ENCODE measurements around the gene GALNT12. TPM values are rescaled to one million over a fixed set of nuclear protein-coding genes. Genes with fewer than 3 reads are reported as not detected.

GALNT12 gene
- total RNA-seq, 1 donor from 2014 or later, result 46.5 TPM

DNA sequence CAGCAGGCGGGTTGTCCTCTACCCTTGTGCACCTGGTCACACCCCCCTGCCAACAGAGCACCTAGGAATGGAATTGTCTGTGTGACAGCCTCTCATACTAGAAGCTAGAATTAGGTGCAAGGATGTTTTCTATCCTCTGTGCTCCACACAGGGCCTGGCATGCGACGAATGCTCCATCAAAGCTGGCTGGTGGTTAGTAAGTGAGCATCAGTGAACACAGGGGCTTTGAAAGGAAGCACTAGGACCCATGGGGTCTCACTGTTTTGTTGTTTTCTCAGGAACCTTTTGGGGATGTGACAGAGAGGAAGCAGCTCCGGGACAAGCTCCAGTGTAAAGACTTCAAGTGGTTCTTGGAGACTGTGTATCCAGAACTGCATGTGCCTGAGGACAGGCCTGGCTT lies 32.3 kb downstream of the GALNT12 start:
- Mint-ChIP-seq H3K27me3 (ENCODE audit: insufficient read depth, low read depth) (no peaks in the 10 kb centered on the region), H3K9me3 (no peaks in the 10 kb centered on the region), H3K36me3 (peaks cover 23% of the 10 kb centered on the region), H3K4me3 (no peak overlapping the region), H3K4me1 (no peaks in the 10 kb centered on the region), H3K27ac (no peak overlapping the region)
- no peaks in the 10 kb centered on the region for H3K4me1 ChIP-seq
- H3K36me3 ChIP-seq, result no peaks in the 10 kb centered on the region
- no peaks in the 10 kb centered on the region for H3K9me3 ChIP-seq (ENCODE audit: low read depth)
- no peak overlapping the region for H2AFZ ChIP-seq (replicated peaks)
- H3F3A ChIP-seq (ENCODE audit: low read depth), result no peaks in the 10 kb centered on the region
- H3K4me3 ChIP-seq, result no peak overlapping the region
- H3K9ac ChIP-seq, result no peak overlapping the region
- TF ChIP-seq EZH2 (IDR thresholded peaks at IDR 0.05) (no peak), EZH2phosphoT487 (IDR thresholded peaks at IDR 0.05) (no peak)
- TF ChIP-seq, protein P1, sequence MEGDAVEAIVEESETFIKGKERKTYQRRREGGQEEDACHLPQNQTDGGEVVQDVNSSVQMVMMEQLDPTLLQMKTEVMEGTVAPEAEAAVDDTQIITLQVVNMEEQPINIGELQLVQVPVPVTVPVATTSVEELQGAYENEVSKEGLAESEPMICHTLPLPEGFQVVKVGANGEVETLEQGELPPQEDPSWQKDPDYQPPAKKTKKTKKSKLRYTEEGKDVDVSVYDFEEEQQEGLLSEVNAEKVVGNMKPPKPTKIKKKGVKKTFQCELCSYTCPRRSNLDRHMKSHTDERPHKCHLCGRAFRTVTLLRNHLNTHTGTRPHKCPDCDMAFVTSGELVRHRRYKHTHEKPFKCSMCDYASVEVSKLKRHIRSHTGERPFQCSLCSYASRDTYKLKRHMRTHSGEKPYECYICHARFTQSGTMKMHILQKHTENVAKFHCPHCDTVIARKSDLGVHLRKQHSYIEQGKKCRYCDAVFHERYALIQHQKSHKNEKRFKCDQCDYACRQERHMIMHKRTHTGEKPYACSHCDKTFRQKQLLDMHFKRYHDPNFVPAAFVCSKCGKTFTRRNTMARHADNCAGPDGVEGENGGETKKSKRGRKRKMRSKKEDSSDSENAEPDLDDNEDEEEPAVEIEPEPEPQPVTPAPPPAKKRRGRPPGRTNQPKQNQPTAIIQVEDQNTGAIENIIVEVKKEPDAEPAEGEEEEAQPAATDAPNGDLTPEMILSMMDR (IDR thresholded peaks at IDR 0.05), result no peak
- no peaks in the 10 kb centered on the region for H4K20me1 ChIP-seq (ENCODE audit: low read depth)
- H3K27me3 ChIP-seq, result no peaks in the 10 kb centered on the region
- no peaks in the 10 kb centered on the region for H3K79me2 ChIP-seq (ENCODE audit: low read depth)
- no peak for DNase-seq (ENCODE audit: low spot score)
- no peak overlapping the region for H3K27ac ChIP-seq
- H3K4me2 ChIP-seq, result no peak overlapping the region

DNA sequence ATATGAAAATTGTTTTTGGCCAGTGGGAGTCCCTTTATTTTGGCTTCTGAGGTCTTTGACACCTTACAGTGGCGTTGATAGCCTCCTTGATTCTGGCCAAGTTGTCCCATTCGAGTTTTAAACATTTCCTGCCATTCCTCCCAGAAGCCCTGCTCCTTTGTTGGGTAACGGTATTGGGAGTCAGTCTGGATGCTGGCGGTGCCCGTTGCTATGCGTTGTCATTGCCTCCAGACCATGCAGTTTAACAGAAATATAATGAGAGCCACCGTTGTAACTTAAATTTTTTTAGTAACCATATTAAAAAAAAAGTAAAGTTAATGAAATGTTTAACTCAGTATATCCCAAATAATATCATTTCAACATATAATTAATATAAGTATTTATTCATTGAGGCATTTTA lies 35.0 kb downstream of the GALNT12 start:
- Histone ChIP-seq H3K9ac (no peak overlapping the region), H3K79me2 (ENCODE audit: low read depth) (no peaks in the 10 kb centered on the region), H4K20me1 (ENCODE audit: low read depth) (no peaks in the 10 kb centered on the region), H2AFZ (replicated peaks) (no peak overlapping the region), H3K36me3 (no peaks in the 10 kb centered on the region), H3K9me3 (ENCODE audit: low read depth) (no peaks in the 10 kb centered on the region), H3K27me3 (no peaks in the 10 kb centered on the region), H3K4me2 (no peak overlapping the region), H3K4me1 (no peaks in the 10 kb centered on the region), H3K27ac (no peak overlapping the region), H3K4me3 (no peak overlapping the region), H3F3A (ENCODE audit: low read depth) (no peaks in the 10 kb centered on the region)
- TF ChIP-seq EZH2phosphoT487 (IDR thresholded peaks at IDR 0.05) (no peak), EZH2 (IDR thresholded peaks at IDR 0.05) (no peak)
- TF ChIP-seq, protein P1 (IDR thresholded peaks at IDR 0.05), result no peak
- H3K27ac Mint-ChIP-seq, result no peak overlapping the region
- DNase-seq (ENCODE audit: low spot score), result no peak
- H3K27me3 Mint-ChIP-seq (ENCODE audit: insufficient read depth, low read depth), result no peaks in the 10 kb centered on the region
- H3K36me3 Mint-ChIP-seq, result peaks cover 15% of the 10 kb centered on the region
- H3K4me1 Mint-ChIP-seq, result no peaks in the 10 kb centered on the region
- no peak overlapping the region for H3K4me3 Mint-ChIP-seq
- no peaks in the 10 kb centered on the region for H3K9me3 Mint-ChIP-seq

DNA sequence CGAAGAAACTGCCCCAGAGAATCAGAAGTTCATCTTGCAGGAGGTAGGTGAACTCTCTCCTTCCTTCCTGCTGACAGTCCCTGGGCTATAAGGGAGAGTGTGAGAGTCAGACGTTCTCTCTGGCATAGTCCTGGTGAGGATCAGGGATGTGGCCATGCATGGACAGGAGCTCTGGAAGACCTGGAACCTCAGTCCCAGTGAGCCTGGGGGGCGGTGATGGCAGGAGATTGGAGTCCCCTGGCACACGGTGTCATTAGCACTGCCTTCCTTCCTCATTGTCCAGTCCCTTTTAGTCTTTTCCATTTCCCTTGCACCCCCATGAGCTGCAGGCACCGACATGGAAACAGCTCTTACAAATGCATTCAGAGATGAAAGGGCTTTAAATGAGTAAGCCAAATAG lies 38.6 kb downstream of the GALNT12 start:
- Histone ChIP-seq H3K4me2 (no peak overlapping the region), H3K9ac (no peak overlapping the region), H3K4me1 (peaks cover 6% of the 10 kb centered on the region), H3K4me3 (no peak overlapping the region), H2AFZ (replicated peaks) (no peak overlapping the region), H3K9me3 (ENCODE audit: low read depth) (no peaks in the 10 kb centered on the region), H3K27ac (no peak overlapping the region), H3K36me3 (no peaks in the 10 kb centered on the region), H3F3A (ENCODE audit: low read depth) (peaks cover 7% of the 10 kb centered on the region), H3K79me2 (ENCODE audit: low read depth) (no peaks in the 10 kb centered on the region), H4K20me1 (ENCODE audit: low read depth) (no peaks in the 10 kb centered on the region), H3K27me3 (no peaks in the 10 kb centered on the region)
- DNase-seq (ENCODE audit: low spot score), result no peak
- H3K36me3 Mint-ChIP-seq, result peaks cover 7% of the 10 kb centered on the region
- H3K4me3 Mint-ChIP-seq, result no peak overlapping the region
- TF ChIP-seq EZH2phosphoT487 (IDR thresholded peaks at IDR 0.05), result no peak
- TF ChIP-seq, protein P1 (IDR thresholded peaks at IDR 0.05), result no peak
- no peak for TF ChIP-seq EZH2 (IDR thresholded peaks at IDR 0.05)
- peaks cover 9% of the 10 kb centered on the region for H3K4me1 Mint-ChIP-seq
- H3K9me3 Mint-ChIP-seq, result no peaks in the 10 kb centered on the region
- H3K27ac Mint-ChIP-seq, result no peak overlapping the region
- peaks cover 2% of the 10 kb centered on the region for H3K27me3 Mint-ChIP-seq (ENCODE audit: insufficient read depth, low read depth)

Data from neural progenitor cell (in vitro differentiated cells).